ENCODE data around the gene SLC6A8.

DNA sequence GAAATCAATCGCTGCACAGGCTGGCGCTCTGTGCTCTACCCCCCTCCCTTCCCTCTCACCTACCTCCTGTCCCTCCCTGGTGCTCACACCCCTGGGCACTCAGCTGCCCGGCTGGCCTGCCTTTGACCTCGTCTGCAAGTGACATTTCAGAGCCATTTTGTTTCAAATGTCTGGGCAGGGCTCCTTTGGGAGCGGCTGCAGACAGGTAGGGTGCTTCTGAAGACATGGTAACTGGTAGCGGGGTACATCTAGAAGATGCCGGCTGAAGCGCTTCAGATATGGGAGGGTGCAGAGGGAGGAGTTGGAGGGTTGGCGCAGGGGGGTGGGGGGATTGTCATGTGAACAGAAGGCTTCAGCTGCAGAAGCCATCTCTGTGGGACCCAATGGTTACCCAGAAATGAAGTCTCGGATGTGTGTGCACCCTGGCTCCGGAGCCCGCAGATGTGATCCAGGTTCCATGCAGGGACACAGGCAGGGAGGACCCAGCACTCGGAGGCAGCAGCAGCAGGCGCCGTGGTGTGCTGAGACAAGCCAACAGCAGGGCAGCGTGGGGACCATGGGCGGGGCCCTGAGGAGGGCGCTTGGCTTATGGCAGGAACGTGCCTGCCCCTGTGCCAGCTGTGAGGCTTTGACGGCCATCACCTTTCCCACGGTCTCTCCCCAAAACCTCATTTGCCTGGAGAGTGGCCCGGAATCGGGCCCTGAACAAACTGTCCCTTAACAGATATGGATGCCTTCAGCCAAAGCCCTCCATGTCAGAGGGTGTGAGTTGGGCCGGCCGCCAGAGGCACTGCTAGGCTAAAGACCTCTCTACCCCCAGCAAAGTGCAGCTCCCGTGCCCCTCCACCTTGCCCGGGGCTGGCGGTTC, 48.3 kb upstream of the SLC6A8 start:
- TF ChIP-seq, protein P1, sequence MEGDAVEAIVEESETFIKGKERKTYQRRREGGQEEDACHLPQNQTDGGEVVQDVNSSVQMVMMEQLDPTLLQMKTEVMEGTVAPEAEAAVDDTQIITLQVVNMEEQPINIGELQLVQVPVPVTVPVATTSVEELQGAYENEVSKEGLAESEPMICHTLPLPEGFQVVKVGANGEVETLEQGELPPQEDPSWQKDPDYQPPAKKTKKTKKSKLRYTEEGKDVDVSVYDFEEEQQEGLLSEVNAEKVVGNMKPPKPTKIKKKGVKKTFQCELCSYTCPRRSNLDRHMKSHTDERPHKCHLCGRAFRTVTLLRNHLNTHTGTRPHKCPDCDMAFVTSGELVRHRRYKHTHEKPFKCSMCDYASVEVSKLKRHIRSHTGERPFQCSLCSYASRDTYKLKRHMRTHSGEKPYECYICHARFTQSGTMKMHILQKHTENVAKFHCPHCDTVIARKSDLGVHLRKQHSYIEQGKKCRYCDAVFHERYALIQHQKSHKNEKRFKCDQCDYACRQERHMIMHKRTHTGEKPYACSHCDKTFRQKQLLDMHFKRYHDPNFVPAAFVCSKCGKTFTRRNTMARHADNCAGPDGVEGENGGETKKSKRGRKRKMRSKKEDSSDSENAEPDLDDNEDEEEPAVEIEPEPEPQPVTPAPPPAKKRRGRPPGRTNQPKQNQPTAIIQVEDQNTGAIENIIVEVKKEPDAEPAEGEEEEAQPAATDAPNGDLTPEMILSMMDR (IDR thresholded peaks at IDR 0.05), result no peak
- TF ChIP-seq POLR2A (IDR thresholded peaks at IDR 0.05), result no peak
